ENCODE results near the gene HOOK2.
"Not testable (repeated sequence)": the region's sequence is repeated elsewhere in the genome, so short reads cannot be mapped to it uniquely, and the experiment has no call there.

The HOOK2 gene

GRCh38 chr19:12733369-12734214 lies 41.8 kb downstream of the HOOK2 start:
- no peak for TF ChIP-seq CTCF (IDR thresholded peaks at IDR 0.05)
- H3K36me3 ChIP-seq, result peaks cover 30% of the 10 kb centered on the region
- peak overlapping the region; percentile 98 for H3K27ac ChIP-seq
- peak overlapping the region; percentile 80 to 96 for H3K4me3 ChIP-seq (ENCODE audit: low read depth in 1 of 2, low read length in 1 of 2)
- no peaks in the 10 kb centered on the region for H3K9me3 ChIP-seq
- no peaks in the 10 kb centered on the region for H3K27me3 ChIP-seq
- peaks cover 45 to 49% of the 10 kb centered on the region in 2 experiments for H3K4me1 ChIP-seq (ENCODE audit: control insufficient read depth in 1 of 2, insufficient read depth in 1 of 2, low read depth in 1 of 2, low read length in 1 of 2)

GRCh38 chr19:12731337-12731736 lies 44.0 kb downstream of the HOOK2 start:
- TF ChIP-seq CTCF (IDR thresholded peaks at IDR 0.05), result no peak
- Histone ChIP-seq H3K27me3 (no peaks in the 10 kb centered on the region), H3K27ac (no peak overlapping the region), H3K4me1 (ENCODE audit: control insufficient read depth in 1 of 2, insufficient read depth in 1 of 2, low read depth in 1 of 2, low read length in 1 of 2) (peaks cover 28 to 30% of the 10 kb centered on the region in 2 experiments), H3K4me3 (ENCODE audit: low read depth in 1 of 2, low read length in 1 of 2) (no peak overlapping the region), H3K9me3 (no peaks in the 10 kb centered on the region), H3K36me3 (peaks cover 37% of the 10 kb centered on the region)

GRCh38 chr19:12730064-12730463 lies 45.3 kb downstream of the HOOK2 start:
- Histone ChIP-seq H3K4me1 (ENCODE audit: control insufficient read depth in 1 of 2, insufficient read depth in 1 of 2, low read depth in 1 of 2, low read length in 1 of 2) (peaks cover 22 to 27% of the 10 kb centered on the region in 2 experiments), H3K9me3 (no peaks in the 10 kb centered on the region), H3K4me3 (ENCODE audit: low read depth in 1 of 2, low read length in 1 of 2) (no peak overlapping the region), H3K27me3 (no peaks in the 10 kb centered on the region), H3K27ac (peak overlapping the region; percentile 2), H3K36me3 (peaks cover 37% of the 10 kb centered on the region)
- no peak for TF ChIP-seq CTCF (IDR thresholded peaks at IDR 0.05)

GRCh38 chr19:12727745-12728433 lies 47.5 kb downstream of the HOOK2 start:
- Histone ChIP-seq H3K9me3 (no peaks in the 10 kb centered on the region), H3K4me3 (ENCODE audit: low read depth in 1 of 2, low read length in 1 of 2) (no peak overlapping the region)

GRCh38 chr19:12726988-12727316 lies 48.4 kb downstream of the HOOK2 start:
- no peaks in the 10 kb centered on the region for H3K9me3 ChIP-seq
- TF ChIP-seq CTCF (IDR thresholded peaks at IDR 0.05), result no peak
- H3K4me1 ChIP-seq (ENCODE audit: control insufficient read depth in 1 of 2, insufficient read depth in 1 of 2, low read depth in 1 of 2, low read length in 1 of 2), result peaks cover 18 to 23% of the 10 kb centered on the region in 2 experiments
- no peak overlapping the region for H3K4me3 ChIP-seq (ENCODE audit: low read depth in 1 of 2, low read length in 1 of 2)
- no peak overlapping the region for H3K27ac ChIP-seq
- H3K36me3 ChIP-seq, result peaks cover 37% of the 10 kb centered on the region
- H3K27me3 ChIP-seq, result no peaks in the 10 kb centered on the region

More at GRCh38 chr19:12727745-12728433, 47.5 kb downstream of the HOOK2 start:
- Histone ChIP-seq H3K27ac (no peak overlapping the region), H3K27me3 (no peaks in the 10 kb centered on the region), H3K36me3 (peaks cover 37% of the 10 kb centered on the region), H3K4me1 (ENCODE audit: control insufficient read depth in 1 of 2, insufficient read depth in 1 of 2, low read depth in 1 of 2, low read length in 1 of 2) (peaks cover 22 to 29% of the 10 kb centered on the region in 2 experiments)
- no peak for TF ChIP-seq CTCF (IDR thresholded peaks at IDR 0.05)

- H3K36me3 ChIP-seq, result peaks cover 27% of the 10 kb centered on the region
- not testable (repeated sequence) for H3K9me3 ChIP-seq; H3K27ac ChIP-seq; H3K4me3 ChIP-seq (ENCODE audit: low read depth in 1 of 2, low read length in 1 of 2)
- H3K27me3 ChIP-seq, result peaks cover 11% of the 10 kb centered on the region
- peaks cover 32 to 34% of the 10 kb centered on the region in 2 experiments for H3K4me1 ChIP-seq (ENCODE audit: control insufficient read depth in 1 of 2, insufficient read depth in 1 of 2, low read depth in 1 of 2, low read length in 1 of 2)
These were observed 49.7 kb downstream of the HOOK2 start for GRCh38 chr19:12725612-12726011.
